HL-60 (cell line): ENCODE results near the gene PIK3R2.

Experiments used
- POLR2AphosphoS5 ChIP-seq: IDR thresholded peaks from 2 replicates; pipeline ENCODE4 v1.6.1; 2012; ENCODE audit warnings: low read depth
- SPI1 ChIP-seq: IDR thresholded peaks from 2 replicates; pipeline ENCODE4 v1.6.1; 2012; ENCODE audit warnings: low read depth, mild to moderate bottlenecking, borderline replicate concordance
- TF ChIP-seq, protein P1 (sequence below): IDR thresholded peaks from one replicate; pipeline ENCODE4 v1.5.1; 2011; ENCODE audit warnings: low read length, control low read depth, inconsistent platforms; ENCODE audit not compliant: insufficient read depth

DNA sequence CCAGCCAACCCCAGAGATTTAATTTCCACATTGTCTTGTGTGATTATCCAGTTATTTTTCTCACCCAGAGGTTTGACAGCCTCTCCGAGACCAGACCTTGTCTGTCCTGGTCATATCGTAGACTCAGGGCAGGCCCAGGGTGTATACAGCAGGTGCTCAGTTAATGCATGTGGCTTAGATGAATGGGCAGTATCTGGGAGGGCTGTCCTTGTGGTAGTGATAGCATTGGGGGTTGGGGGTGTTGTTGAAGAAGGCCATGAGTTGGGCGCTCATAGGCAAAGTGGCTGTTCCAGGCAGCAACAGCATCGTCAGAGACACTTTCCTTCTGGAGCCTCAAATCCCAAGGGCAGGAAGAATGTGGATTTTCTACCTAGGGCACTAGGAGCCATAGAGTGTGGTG, 38.5 kb upstream of the PIK3R2 start:
- TF ChIP-seq, protein P1, sequence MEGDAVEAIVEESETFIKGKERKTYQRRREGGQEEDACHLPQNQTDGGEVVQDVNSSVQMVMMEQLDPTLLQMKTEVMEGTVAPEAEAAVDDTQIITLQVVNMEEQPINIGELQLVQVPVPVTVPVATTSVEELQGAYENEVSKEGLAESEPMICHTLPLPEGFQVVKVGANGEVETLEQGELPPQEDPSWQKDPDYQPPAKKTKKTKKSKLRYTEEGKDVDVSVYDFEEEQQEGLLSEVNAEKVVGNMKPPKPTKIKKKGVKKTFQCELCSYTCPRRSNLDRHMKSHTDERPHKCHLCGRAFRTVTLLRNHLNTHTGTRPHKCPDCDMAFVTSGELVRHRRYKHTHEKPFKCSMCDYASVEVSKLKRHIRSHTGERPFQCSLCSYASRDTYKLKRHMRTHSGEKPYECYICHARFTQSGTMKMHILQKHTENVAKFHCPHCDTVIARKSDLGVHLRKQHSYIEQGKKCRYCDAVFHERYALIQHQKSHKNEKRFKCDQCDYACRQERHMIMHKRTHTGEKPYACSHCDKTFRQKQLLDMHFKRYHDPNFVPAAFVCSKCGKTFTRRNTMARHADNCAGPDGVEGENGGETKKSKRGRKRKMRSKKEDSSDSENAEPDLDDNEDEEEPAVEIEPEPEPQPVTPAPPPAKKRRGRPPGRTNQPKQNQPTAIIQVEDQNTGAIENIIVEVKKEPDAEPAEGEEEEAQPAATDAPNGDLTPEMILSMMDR: no peak
- TF ChIP-seq POLR2AphosphoS5: no peak
- TF ChIP-seq SPI1: no peak
